NCI-H1436 treated with DMSO at 0.1 percent for 48 hours (cell line): ENCODE results near the gene PBX3.

Source experiments
- DNase-seq: peaks from one replicate; lab custom pipeline; 2025; lab: John Stamatoyannopoulos, UW

Gene PBX3

DNA sequence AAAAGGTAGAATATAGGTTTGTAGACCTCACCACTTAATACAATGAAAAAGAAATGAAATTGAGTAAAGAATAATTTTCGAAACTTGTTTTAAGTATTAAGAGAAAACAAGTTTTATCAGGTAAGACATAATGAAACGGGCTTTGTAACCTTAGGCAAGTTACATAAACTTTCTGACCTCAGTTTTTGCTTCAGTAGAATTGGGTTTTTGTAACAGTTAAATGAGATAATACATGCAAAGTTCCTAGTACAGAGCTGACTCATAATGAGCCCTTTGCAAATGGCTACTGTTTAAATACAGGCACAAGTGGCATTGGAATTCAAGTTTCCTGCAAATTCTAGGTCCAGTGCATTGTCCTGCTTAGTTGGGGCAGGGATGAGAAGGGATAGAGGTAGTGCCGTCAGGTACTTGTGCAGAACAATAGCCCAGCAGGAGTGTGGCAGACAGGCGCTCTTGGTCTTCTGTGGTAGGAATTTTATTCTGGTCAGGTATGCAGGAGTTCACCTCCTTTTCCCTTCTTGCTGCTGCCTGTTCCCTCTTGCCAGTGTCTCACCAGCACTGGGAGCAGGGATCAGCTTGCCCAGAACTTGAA lies 203.8 kb downstream of the PBX3 start:
- no peak for DNase-seq

GRCh38 chr9:125953314-125954019 lies 206.3 kb downstream of the PBX3 start:
- no peak for DNase-seq

DNA sequence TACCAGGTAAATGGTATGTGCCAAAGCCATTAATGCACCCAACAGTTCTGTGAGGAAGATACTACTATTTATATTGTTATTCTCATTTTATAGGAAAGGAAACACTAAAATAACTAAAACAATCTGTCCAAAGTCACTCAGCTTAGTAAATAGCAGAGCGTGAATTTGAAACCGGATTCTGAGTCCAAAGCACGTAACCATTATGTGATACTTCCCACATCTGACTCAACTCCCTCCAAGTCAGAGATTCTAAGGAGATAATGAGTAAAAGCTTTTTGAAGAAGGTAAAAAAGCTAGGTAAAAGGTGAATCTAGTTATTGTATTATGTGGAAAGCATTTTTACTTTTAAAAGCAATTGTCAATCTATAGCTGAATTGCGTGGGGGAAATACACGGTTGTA lies 208.9 kb downstream of the PBX3 start:
- no peak for DNase-seq

- DNase-seq: no peak
These were observed 212.1 kb downstream of the PBX3 start for GRCh38 chr9:125959315-125959714.

DNA sequence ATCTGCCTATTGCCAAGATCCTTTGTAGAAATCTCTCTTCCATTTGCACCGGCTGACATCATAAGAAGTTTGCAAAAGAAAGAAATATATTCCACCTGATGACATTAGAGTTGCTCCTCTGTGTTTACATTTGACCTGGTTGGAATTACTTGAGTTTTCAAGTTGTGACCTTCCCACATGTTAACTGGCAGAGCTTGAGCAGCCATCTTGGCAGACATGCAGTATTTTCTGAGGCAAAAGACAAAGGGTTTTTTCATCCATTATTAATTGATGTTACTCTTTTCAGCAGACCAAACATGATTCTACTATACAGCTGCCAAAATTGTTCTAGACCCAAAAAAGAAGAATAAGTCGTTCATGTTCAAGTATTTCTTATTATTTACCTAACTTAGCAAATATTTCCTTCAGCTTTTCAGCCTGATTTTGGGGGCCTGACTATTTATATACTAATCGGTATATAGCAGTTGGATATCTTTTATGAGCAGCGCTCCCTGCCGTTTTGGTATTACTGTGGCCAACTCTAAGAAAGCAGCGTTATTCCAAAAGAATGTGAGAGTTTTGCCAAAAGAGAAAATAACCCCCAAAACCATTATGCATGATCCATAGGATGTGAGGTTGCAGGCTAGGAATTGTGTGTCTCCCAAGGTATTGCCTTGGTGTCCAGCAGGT lies 212.9 kb downstream of the PBX3 start:
- no peak for DNase-seq

GRCh38 chr9:125960626-125961025 lies 213.5 kb downstream of the PBX3 start:
- no peak for DNase-seq

DNA sequence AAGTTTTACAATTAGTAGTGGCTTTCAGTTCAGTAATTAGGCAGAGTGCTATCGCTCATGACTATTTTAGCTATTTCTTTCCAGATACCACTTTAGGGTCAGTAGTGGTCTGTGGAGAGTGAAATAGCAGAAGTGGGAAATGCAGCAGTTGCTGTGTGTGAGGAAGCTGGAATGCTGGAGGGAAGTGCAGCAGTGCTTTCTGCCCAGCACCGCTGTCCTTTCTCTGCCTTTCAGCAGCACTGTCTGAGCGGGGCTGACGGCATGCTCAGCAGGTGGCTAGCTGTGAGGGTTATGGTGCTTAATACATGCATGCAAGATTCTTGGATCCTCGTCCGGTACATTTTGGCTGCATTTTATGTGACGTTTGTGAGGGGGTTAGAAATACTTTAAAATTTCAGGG lies 213.9 kb downstream of the PBX3 start:
- no peak for DNase-seq

- no peak for DNase-seq
These were observed 216.8 kb downstream of the PBX3 start for GRCh38 chr9:125963932-125964331.

GRCh38 chr9:125964702-125965225 lies 217.6 kb downstream of the PBX3 start:
- DNase-seq: no peak

GRCh38 chr9:125965477-125965876 lies 218.3 kb downstream of the PBX3 start:
- DNase-seq: no peak

GRCh38 chr9:125966466-125966865 lies 219.3 kb downstream of the PBX3 start:
- DNase-seq: no peak

DNA sequence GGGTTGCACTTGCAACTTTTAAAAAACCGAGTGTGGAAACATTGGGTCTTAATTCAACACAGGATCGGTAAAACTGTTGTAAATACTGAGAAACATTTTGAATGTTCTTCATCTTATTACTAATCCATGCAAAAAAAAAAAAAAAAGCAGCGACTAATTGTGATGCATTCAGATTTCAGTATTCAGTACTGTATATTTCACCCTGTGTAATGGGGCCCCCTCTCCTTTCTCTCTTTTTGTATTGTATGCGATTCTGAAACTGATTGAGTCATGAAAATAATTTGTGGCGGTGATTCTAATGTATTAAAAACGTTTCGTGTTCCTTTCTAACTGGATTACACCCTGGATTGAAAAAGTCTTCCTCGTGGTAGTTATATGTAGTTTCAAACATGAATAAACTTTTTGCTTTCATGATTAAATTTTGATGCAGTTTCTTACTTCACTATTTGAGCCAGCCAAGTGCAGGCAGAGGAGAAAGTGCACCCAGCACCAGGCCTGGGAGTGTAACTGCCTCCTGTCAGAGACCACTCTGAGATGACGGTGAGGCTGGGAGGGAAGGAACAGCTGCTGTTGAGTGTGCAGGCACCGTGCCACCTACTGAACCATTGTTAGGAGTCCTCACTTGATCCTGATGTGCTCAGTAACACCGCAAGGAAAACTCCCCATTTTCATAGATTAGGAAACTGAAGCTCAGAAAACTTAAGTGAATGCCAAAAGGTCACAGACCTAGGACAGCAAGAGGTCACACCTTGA lies 220.0 kb downstream of the PBX3 start:
- no peak for DNase-seq

DNA sequence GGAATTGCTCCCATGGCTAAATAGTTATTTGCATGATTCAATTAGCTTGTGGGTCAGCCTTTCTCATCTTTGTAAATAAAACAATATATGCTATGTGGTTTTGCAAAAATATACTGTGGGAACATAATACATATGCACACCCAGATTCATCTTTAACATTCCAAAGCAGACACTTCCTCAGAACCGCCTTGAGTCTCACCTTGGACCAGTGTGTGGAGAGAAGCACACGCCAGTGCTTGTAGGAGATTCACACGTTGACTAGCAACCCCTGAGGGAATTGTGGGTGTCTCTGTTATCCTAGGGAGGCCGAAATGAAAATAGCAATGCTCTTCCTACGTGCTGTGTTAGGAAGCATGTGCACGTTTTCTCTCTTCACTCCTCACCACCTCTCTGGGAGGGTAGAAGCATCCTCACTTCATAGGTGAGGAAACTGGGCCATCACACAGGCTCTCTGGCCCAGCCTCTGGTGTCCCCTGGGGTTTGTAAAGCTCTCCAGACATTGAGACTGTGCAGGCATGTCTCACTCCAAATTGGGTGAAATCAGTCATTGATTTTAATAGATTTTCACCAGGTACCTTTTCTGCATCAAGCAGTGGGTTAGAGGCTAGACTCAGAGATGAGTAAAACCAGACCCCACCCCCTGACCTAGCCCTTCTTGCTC lies 221.7 kb downstream of the PBX3 start:
- DNase-seq: no peak

DNA sequence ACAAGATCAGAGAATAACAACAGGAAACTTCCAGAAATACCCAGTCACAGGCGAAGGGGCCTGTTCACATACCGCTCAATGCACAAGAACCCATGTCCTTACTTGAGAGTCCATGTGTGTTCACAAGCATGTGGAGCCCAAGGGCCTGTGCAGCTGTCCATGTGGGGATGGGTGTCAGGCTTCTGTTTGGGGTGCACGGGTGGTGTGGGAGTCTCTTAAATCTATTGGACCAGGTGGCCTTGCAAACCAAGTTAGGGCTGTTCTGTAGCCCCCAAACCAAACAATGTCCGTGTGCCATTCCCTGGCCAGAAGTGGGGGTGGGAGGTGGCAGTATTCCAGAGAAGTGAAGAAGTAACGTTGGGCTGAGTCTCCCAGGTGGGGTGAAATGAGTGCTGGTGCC lies 222.3 kb downstream of the PBX3 start:
- DNase-seq: no peak

DNA sequence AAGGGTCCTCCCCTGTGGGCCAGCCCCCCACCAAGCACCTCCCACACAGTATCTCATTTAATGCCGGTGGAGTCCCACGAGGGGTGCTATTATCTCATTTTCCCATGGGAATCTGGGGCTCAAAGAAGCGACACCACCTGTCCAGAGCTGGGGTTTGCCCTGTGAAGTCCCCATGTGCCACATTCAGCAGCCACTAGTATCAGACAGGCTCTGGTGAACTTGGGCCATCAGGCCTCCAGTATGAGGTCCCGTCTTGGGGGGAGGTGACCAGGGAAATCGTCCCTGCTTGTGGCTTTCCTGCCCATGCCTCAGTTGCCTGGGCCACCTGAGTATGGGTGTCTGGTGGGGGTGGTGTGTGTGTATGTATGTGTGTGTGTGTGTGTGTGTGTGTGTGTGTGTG lies 222.7 kb downstream of the PBX3 start:
- DNase-seq: no peak

GRCh38 chr9:125970340-125970739 lies 223.2 kb downstream of the PBX3 start:
- DNase-seq: no peak

- no peak for DNase-seq
These were observed 223.9 kb downstream of the PBX3 start for GRCh38 chr9:125971050-125971449.

DNA sequence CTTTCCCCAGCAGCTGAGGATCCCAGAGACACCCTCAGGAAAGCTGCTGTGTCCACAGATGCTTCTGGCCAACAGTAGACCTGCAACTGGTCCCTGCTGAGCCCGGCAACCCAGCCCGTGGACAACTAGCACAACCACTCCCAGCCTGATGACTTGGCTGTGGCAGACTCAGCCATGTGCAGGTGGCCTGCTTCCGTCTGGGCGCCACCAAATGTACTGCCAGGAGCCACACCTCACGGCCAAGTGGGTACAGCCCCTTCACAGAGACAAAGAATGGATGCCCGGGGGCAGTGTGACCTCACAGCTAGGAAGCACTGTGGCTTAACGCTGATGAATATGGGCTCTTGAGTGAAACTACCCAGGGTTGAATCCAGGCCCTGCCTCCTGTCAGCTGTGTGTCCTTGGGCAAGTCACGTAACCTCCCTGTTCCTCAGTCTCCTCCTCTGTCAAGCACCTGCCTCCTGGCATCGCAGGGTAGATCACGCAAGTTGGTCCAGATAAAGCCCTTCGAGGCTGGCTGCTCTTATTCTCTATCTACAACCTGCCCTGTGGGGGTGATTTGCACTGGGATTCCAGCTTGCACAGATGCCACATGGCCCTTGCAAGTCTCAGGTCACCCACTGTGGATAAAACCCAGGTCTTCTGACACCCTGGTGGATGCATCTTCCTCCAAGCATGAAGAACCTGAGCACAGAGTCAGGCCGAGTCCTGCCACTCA lies 225.0 kb downstream of the PBX3 start:
- DNase-seq: no peak

DNA sequence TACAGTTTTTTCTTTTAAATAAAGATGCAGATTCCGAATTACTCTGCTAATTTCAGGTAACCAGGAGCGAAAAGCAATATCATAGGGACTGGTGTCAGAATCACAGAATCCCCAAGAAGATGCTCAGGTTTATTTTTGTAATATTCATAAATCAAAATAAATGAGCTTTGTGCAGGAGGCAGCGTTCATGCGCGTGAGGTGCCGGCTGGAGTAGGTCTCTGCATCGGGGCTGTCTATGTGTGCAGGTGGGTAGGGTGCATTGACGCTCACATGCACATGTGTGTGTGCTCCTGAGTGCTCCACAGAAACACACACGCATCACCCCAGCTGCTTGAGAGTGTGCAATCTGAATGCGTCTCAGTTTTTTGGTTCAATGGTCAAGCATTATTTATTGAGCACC lies 226.4 kb downstream of the PBX3 start:
- DNase-seq: no peak

GRCh38 chr9:125974705-125975104 lies 227.5 kb downstream of the PBX3 start:
- no peak for DNase-seq

DNA sequence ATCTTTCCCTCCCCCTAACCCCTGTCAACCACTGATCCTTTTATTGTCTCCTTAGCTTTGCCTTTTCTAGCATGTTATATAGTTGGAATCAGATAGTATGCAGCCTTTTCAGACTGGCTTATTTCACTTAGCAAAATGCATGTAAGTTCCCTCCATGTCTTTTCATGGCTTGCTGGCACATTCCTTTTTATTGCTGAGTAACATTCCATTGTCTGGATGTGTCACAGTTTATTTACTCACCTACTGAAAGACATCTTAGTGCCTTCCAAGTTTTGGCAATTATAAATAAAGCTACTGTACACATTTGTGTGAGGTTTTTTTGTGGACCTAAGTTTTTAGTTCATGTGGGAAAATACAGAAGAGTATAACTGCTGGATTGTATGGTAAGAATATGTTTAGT lies 230.1 kb downstream of the PBX3 start:
- DNase-seq: no peak
